Measurements from ENCODE around the gene KRT40. TPM values are rescaled to one million over a fixed set of nuclear protein-coding genes. Genes with fewer than 3 reads are reported as not detected.

Gene KRT40
- total RNA-seq, 1 donor from 2014 or later: not detected

DNA sequence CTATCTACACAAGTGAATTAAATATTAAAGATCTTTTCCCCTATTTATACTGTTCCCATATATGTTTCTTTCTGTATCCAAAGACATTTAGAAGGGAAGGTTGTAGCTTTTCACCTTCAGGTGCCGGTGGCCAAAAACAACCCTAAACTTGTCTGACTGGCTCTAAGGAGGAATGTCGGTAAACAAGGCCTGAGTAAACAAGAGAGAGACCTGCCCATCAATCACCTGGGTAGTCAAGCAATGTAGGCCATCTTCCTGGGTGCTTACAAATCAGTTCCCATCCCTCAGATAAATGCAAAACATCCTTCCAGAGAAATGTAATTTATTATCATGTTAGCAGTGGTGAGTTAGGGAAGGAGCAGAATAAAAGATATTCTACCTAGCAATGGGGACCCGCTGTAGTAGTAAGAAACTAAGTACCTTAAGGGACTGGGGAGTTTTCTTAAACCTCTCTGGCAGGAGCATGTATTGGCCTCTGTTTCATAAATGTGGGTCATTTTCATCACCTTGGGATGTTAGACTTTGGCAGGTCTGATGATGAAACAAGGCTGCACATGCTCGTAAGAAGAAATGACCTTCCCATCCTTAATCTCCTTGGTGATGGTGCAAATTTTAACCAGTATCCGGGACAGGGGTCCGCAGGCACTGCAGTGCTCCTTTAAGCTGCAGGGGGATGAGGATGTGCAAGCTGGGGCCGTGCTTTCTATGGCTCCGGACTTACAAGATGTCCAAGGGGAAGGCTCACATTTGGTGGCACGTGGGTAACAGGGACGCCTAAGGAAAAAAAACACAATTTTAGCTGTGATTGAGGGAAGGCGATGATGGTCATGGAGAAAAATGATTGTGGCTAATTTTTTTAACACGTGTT, 25.8 kb downstream of the KRT40 start:
- Mint-ChIP-seq H3K27me3 (ENCODE audit: low read depth) (peaks cover 15% of the 10 kb centered on the region), H3K9me3 (no peaks in the 10 kb centered on the region), H3K4me1 (ENCODE audit: low read depth) (peaks cover 12% of the 10 kb centered on the region), H3K4me3 (ENCODE audit: low read depth) (no peak overlapping the region), H3K36me3 (ENCODE audit: low read depth) (no peaks in the 10 kb centered on the region), H3K27ac (no peak overlapping the region)
- intact Hi-C loops (cut with micrococcal nuclease): no loop called here
- DNase-seq (ENCODE audit: low spot score): no peak

DNA sequence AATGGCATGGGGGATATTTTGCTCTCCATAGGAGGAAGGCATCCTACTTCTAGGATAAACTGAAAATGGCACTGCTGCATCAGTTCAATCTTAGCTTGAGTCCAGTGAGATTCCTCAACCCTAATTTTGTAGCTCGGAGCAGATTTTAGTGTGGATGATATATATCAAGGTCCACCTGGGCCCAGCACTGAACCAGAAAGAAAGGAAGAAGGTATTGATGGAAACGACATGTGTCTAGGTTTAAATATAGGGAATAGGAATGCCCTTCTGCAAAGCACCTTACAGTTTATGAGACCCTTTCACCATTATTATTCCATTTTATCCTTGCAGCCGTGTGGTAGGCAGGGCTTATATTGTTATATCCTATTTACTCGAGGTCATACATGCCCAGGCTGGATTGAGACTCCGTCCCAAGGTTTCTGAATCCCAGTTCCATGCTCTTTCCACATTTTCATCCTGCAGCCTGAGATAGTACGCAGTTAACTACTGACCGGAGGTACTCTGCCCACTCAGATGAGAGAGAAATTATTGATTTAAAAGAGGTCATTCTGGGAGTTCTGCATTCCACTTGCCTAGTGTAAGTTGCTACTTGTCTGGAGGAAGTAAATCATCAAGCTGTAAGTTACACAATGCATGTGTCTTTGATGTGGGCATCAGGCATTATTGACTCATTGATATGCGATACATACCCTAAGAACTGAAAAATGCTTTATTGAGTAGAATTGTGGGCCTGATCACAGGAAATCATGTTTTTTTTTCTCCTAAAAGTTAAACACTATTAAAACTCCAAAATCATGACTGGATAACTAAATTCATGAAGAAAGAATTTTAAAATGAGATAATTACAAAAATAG, 27.5 kb downstream of the KRT40 start:
- no peak overlapping the region for H3K27ac Mint-ChIP-seq
- H3K9me3 Mint-ChIP-seq: no peaks in the 10 kb centered on the region
- H3K27me3 Mint-ChIP-seq (ENCODE audit: low read depth): peaks cover 20% of the 10 kb centered on the region
- intact Hi-C loops (cut with micrococcal nuclease): no loop called here
- no peaks in the 10 kb centered on the region for H3K36me3 Mint-ChIP-seq (ENCODE audit: low read depth)
- peaks cover 12% of the 10 kb centered on the region for H3K4me1 Mint-ChIP-seq (ENCODE audit: low read depth)
- no peak for DNase-seq (ENCODE audit: low spot score)
- no peak overlapping the region for H3K4me3 Mint-ChIP-seq (ENCODE audit: low read depth)

DNA sequence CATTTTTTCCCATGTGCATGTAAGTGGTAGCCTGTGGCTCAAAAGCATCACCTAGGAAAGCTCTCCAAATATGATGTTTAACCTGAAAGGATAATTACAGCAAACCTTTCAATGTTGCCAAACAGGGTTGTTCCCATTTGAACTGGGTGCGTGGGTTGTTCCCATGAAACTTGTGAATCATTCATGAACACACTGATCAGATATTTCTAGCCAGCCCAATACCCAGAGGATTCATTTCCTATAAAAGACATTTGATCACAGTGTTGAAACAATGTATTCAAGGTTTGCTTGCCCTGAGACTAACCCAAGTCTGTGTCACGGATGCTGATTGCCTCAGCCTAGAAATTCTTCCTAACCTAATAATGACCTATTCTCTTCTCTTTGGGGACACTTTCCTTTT, 30.2 kb downstream of the KRT40 start:
- intact Hi-C loops (cut with micrococcal nuclease): no loop called here
- Mint-ChIP-seq H3K27me3 (ENCODE audit: low read depth) (peaks cover 35% of the 10 kb centered on the region), H3K4me3 (ENCODE audit: low read depth) (no peak overlapping the region), H3K27ac (no peak overlapping the region), H3K36me3 (ENCODE audit: low read depth) (no peaks in the 10 kb centered on the region), H3K4me1 (ENCODE audit: low read depth) (peaks cover 8% of the 10 kb centered on the region), H3K9me3 (no peaks in the 10 kb centered on the region)
- no peak for DNase-seq (ENCODE audit: low spot score)

DNA sequence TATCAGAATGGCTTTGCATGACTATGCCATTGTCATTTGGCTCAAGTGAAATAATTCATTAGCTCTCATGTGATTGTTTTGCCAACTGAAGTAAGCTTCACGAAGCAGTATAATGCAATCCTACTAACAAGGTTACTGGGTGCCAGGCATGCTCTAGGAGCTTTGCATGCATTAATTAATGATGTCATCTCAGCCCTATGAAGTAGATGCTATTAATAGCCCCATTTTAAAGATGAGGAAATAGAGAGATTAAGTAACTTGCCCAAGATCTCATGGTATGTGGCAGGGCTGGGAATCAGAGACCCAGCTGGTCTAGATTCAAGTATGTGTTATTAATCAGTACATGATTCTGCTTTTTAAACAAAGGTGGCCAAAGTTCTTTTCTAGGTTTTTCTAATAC, 31.5 kb downstream of the KRT40 start:
- Mint-ChIP-seq H3K27ac (no peak overlapping the region), H3K4me3 (ENCODE audit: low read depth) (no peak overlapping the region), H3K36me3 (ENCODE audit: low read depth) (no peaks in the 10 kb centered on the region), H3K9me3 (no peaks in the 10 kb centered on the region), H3K4me1 (ENCODE audit: low read depth) (peaks cover 8% of the 10 kb centered on the region), H3K27me3 (ENCODE audit: low read depth) (peaks cover 37% of the 10 kb centered on the region)
- intact Hi-C loops (cut with micrococcal nuclease): no loop called here
- DNase-seq (ENCODE audit: low spot score): no peak

- Mint-ChIP-seq H3K4me3 (ENCODE audit: low read depth) (no peak overlapping the region), H3K27me3 (ENCODE audit: low read depth) (peaks cover 39% of the 10 kb centered on the region), H3K4me1 (ENCODE audit: low read depth) (peaks cover 8% of the 10 kb centered on the region), H3K27ac (no peak overlapping the region), H3K9me3 (no peaks in the 10 kb centered on the region), H3K36me3 (ENCODE audit: low read depth) (no peaks in the 10 kb centered on the region)
- intact Hi-C loops (cut with micrococcal nuclease): no loop called here
- DNase-seq (ENCODE audit: low spot score): no peak
Observed at GRCh38 chr17:40952154-40952553, 32.0 kb downstream of the KRT40 start.

DNA sequence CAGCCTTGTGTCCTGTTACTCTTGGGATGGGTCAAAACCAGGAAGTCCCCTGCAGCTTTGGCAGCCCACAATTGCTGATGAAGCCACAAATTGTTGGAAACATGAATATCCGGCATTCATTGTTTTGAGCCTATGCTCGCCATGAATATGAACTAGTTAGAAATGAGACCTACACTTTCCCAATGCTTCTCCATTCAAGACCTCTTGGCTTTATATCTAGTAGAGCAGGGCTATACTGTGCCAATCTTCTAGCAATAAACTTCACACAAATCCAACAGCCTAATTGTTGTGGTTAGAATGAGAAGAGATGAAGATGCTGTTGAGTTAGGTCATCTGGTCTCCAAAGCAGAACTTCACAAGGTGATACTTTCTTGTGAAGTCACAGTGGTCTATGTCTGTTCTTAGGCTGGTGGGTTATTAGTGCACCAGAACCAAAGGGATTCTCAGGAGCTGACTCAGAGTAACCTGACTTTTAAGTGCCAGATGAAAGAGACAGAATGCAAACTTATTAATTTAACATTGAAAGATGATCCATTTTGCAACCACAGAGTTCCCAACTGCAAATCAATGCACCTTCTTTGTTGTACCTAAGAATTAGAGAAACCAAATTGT, 33.0 kb downstream of the KRT40 start:
- Mint-ChIP-seq H3K27ac (no peak overlapping the region), H3K36me3 (ENCODE audit: low read depth) (no peaks in the 10 kb centered on the region), H3K27me3 (ENCODE audit: low read depth) (peaks cover 43% of the 10 kb centered on the region), H3K4me1 (ENCODE audit: low read depth) (peaks cover 8% of the 10 kb centered on the region), H3K9me3 (no peaks in the 10 kb centered on the region), H3K4me3 (ENCODE audit: low read depth) (no peak overlapping the region)
- intact Hi-C loops (cut with micrococcal nuclease): no loop called here
- no peak for DNase-seq (ENCODE audit: low spot score)

GRCh38 chr17:40950176-40950575, 34.0 kb downstream of the KRT40 start:
- H3K36me3 Mint-ChIP-seq (ENCODE audit: low read depth): no peaks in the 10 kb centered on the region

GRCh38 chr17:40949418-40949817, 34.7 kb downstream of the KRT40 start:
- H3K4me1 Mint-ChIP-seq (ENCODE audit: low read depth): peaks cover 8% of the 10 kb centered on the region
- H3K27ac Mint-ChIP-seq: no peak overlapping the region
- intact Hi-C loops (cut with micrococcal nuclease): no loop called here
- H3K27me3 Mint-ChIP-seq (ENCODE audit: low read depth): peaks cover 53% of the 10 kb centered on the region
- H3K36me3 Mint-ChIP-seq (ENCODE audit: low read depth): no peaks in the 10 kb centered on the region
- no peaks in the 10 kb centered on the region for H3K9me3 Mint-ChIP-seq
- H3K4me3 Mint-ChIP-seq (ENCODE audit: low read depth): no peak overlapping the region
- no peak for DNase-seq (ENCODE audit: low spot score)

More at GRCh38 chr17:40950176-40950575, 34.0 kb downstream of the KRT40 start:
- intact Hi-C loops (cut with micrococcal nuclease): no loop called here
- Mint-ChIP-seq H3K27me3 (ENCODE audit: low read depth) (peaks cover 50% of the 10 kb centered on the region), H3K4me3 (ENCODE audit: low read depth) (no peak overlapping the region), H3K27ac (no peak overlapping the region), H3K9me3 (no peaks in the 10 kb centered on the region), H3K4me1 (ENCODE audit: low read depth) (peaks cover 8% of the 10 kb centered on the region)
- DNase-seq (ENCODE audit: low spot score): no peak

- H3K9me3 Mint-ChIP-seq: no peaks in the 10 kb centered on the region
- no peak overlapping the region for H3K4me3 Mint-ChIP-seq (ENCODE audit: low read depth)
- no peak overlapping the region for H3K27ac Mint-ChIP-seq
- H3K27me3 Mint-ChIP-seq (ENCODE audit: low read depth): peaks cover 53% of the 10 kb centered on the region
- no peaks in the 10 kb centered on the region for H3K4me1 Mint-ChIP-seq (ENCODE audit: low read depth)
- intact Hi-C loops (cut with micrococcal nuclease): no loop called here
- no peak for DNase-seq (ENCODE audit: low spot score)
- no peaks in the 10 kb centered on the region for H3K36me3 Mint-ChIP-seq (ENCODE audit: low read depth)
Observed at GRCh38 chr17:40947929-40948328, 36.2 kb downstream of the KRT40 start.

DNA sequence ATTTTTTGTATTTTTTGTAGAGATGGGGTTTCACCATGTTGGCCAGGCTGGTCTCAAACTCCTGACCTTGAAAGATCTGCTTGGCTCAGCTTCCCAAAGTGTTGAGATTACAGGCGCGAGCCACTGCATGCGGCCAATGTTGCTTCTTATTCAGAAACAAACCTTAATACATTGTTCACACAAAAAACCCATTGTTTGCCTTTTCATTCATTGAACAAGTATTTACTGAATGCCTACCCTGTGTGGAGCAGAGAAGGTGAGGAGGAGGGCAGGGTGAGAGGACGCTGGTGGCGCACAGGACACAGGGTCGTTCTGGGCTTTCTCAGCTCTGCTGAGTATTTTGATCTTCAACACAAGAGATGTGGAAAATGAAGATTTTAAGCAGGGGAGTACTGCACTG, 38.7 kb downstream of the KRT40 start:
- Mint-ChIP-seq H3K27me3 (ENCODE audit: low read depth) (peaks cover 47% of the 10 kb centered on the region), H3K9me3 (no peaks in the 10 kb centered on the region), H3K4me1 (ENCODE audit: low read depth) (no peaks in the 10 kb centered on the region), H3K27ac (no peak overlapping the region), H3K36me3 (ENCODE audit: low read depth) (no peaks in the 10 kb centered on the region), H3K4me3 (ENCODE audit: low read depth) (no peak overlapping the region)
- intact Hi-C loops (cut with micrococcal nuclease): no loop called here
- DNase-seq (ENCODE audit: low spot score): no peak

DNA sequence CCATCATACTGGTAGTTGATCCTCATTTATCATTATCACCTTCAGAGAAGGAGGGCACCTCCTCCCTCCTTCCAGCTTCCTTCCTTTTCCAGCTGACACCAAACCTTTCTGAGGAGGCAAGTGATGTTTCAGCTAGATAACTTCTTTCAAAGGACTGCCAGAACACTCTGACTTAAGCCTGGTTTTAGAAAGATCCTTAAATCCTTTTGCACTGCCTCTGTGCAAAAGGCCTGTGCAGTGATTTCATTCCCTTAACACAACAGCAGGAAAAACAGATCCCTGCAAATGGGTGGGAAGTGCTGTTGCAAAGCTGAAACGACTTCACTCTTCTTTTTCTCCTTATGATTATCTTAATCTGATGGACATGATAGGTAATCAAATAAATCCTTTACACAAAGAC, 39.6 kb downstream of the KRT40 start:
- intact Hi-C loops (cut with micrococcal nuclease): no loop called here
- no peak for DNase-seq (ENCODE audit: low spot score)
- H3K9me3 Mint-ChIP-seq: no peaks in the 10 kb centered on the region
- H3K36me3 Mint-ChIP-seq (ENCODE audit: low read depth): no peaks in the 10 kb centered on the region
- H3K4me3 Mint-ChIP-seq (ENCODE audit: low read depth): no peak overlapping the region
- H3K27ac Mint-ChIP-seq: no peak overlapping the region
- H3K4me1 Mint-ChIP-seq (ENCODE audit: low read depth): no peaks in the 10 kb centered on the region
- H3K27me3 Mint-ChIP-seq (ENCODE audit: low read depth): peaks cover 41% of the 10 kb centered on the region

GRCh38 chr17:40942553-40942952, 41.6 kb downstream of the KRT40 start:
- Mint-ChIP-seq H3K27ac (no peak overlapping the region), H3K9me3 (no peaks in the 10 kb centered on the region), H3K4me3 (ENCODE audit: low read depth) (no peak overlapping the region), H3K4me1 (ENCODE audit: low read depth) (no peaks in the 10 kb centered on the region), H3K36me3 (ENCODE audit: low read depth) (no peaks in the 10 kb centered on the region), H3K27me3 (ENCODE audit: low read depth) (peaks cover 33% of the 10 kb centered on the region)
- intact Hi-C loops (cut with micrococcal nuclease): no loop called here
- DNase-seq (ENCODE audit: low spot score): no peak

DNA sequence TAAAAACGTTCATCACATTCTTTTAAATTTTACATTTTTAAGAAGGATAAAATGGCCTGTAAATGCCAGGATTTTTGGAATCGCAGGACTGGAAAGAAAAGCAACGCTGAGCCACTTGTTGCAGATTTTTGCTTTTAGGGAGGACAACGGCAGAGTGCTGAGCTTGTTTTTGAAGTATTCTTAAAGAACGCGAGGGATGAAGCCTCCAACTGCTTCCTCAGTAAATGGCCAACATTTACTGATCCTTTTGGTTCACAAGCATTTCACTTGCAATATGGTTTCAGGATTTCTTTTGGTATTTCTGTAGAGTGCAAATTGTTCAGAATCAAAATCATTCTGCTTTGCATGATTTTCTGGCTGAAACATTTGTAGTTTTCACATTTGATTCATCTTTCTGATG, 43.9 kb downstream of the KRT40 start:
- H3K4me3 Mint-ChIP-seq (ENCODE audit: low read depth): no peak overlapping the region
- no peak for DNase-seq (ENCODE audit: low spot score)
- H3K36me3 Mint-ChIP-seq (ENCODE audit: low read depth): no peaks in the 10 kb centered on the region
- peaks cover 17% of the 10 kb centered on the region for H3K27me3 Mint-ChIP-seq (ENCODE audit: low read depth)
- H3K4me1 Mint-ChIP-seq (ENCODE audit: low read depth): no peaks in the 10 kb centered on the region
- intact Hi-C loops (cut with micrococcal nuclease): no loop called here
- no peaks in the 10 kb centered on the region for H3K9me3 Mint-ChIP-seq
- H3K27ac Mint-ChIP-seq: no peak overlapping the region
